Measurements from ENCODE around the gene SPRR2A.

DNA sequence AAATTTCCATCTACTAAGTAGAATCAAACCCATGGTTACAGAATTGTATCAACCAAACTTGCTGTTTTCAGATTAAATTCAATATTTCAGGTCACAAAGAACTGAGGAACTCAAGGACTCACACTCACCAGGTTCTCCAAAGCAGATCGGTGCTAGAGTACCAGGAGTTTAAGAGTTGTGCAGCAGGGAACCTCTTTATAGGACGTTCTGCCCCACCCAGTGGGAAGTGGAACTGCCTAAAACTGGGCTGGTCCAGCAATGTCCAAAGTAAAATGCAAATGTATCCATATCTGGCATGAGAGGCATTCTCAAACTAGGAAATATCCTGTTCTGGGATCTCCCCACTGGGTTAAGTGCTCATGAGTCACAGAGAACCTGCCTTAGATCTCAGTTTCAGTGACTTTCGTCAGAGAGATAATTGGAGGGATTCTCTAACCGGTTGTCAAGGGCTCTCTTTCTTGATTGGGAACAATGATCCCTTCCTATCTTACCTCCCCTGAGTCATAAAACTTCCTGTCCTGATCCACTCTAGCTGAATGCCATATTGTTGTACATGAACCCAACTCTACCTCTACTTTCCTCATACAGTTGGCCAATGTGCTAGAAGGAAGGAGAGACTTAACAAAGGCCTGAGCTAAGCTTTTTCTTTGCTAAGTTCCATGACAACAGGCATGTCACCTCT is 16.2 kb downstream of the SPRR2A start, which contains the start of gene SPRR2D:
- TF ChIP-seq POLR2A (IDR thresholded peaks at IDR 0.05; ENCODE audit: low read length), result no peak
- TF ChIP-seq GATA1 (IDR thresholded peaks at IDR 0.05; ENCODE audit: low read depth, low read length), result no peak

All from erythroblast (primary cell).